GM20000 (cell line): ENCODE data around the gene SPATA46.
A peak's percentile ranks its signal among the peaks of the same experiment; 100 is the strongest.

Experiments
- DNase-seq: peaks from one replicate; pipeline ENCODE4 v3.0.0; 2012; ENCODE audit warnings: low spot score
- TF ChIP-seq, protein P1 (sequence below): IDR thresholded peaks from 2 replicates; pipeline ENCODE4 v1.5.1; 2012; ENCODE audit warnings: mild to moderate bottlenecking, control low read depth; ENCODE audit errors: extremely low read depth, missing control alignments

The SPATA46 gene

DNA sequence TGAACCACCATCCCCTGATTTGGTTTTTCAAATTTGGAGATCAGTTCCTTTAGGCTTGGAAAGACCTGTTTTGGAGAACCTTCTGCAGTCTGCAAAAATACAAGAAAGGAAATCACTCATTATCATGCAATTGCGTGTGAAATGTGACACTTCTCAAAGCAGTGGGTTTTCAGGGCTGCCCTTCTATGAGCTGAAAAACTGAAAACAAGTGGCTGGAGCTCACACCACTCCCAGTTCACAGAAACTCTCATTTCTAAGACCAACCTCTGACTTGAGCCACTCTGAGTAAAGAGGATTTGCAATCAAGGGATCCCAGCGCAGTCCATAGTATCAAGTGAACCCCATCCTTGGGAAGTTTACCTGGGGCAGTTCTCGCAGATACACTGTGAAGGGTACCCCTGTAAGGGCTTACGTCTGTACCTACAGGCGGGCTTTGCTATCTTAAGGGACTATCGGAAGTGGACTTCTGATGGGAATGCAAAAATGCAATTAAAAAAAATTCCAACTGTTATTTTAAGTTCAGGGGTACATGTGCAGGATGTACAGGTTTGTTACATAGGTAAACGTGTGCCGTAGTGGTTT is 22.4 kb upstream of the SPATA46 start:
- no peak for DNase-seq
- TF ChIP-seq, protein P1, sequence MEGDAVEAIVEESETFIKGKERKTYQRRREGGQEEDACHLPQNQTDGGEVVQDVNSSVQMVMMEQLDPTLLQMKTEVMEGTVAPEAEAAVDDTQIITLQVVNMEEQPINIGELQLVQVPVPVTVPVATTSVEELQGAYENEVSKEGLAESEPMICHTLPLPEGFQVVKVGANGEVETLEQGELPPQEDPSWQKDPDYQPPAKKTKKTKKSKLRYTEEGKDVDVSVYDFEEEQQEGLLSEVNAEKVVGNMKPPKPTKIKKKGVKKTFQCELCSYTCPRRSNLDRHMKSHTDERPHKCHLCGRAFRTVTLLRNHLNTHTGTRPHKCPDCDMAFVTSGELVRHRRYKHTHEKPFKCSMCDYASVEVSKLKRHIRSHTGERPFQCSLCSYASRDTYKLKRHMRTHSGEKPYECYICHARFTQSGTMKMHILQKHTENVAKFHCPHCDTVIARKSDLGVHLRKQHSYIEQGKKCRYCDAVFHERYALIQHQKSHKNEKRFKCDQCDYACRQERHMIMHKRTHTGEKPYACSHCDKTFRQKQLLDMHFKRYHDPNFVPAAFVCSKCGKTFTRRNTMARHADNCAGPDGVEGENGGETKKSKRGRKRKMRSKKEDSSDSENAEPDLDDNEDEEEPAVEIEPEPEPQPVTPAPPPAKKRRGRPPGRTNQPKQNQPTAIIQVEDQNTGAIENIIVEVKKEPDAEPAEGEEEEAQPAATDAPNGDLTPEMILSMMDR, result no peak

DNA sequence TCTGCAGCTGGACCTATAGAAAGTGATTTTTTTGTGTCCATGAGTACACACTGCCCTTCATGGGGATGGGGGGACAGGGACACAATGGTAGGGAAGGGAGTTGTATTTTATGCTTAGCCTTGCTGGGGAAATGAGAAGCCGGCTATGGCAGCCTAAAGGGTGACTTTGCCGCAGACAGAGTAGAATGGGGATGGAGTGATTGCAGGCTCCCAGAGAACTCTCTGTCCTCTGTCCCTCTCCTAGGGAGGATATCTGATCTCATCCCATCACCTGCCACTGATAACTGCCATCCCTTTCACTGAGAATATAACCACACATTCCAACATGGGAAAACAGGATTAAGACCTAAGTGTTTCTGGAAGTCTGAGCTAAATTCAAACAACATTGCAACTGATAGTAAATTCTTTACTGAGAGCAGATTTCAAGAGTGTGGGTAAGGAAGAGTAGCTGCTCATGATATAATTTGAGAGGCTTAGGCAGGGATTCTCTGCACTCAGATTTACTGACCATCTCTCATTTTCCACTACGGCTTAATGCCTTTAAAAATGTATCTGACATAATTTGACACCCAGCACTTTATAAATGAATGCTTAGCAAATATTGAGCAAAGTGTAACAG is 21.4 kb upstream of the SPATA46 start:
- no peak for DNase-seq
- TF ChIP-seq, protein P1, result no peak

DNA sequence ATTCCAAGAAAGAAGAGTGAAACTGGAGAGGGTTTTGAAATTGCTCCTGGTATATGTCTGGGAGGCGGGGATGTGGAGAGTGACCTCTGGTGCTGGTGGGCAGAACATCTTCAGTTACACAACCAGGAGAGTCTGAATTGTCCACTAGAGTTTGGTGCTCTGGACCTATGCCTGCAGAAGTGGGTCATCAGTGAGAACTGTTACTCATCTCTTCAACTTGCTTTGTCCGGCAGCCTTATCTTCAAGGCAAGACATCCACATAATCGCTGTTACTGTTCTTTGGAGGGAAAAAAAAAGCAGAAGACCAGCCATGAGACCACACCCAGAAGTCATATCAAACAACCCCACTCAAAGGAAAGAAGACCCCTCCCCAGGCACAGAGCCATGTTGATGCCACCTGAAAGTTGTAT is 20.4 kb upstream of the SPATA46 start:
- TF ChIP-seq, protein P1, result no peak
- DNase-seq, result no peak

DNA sequence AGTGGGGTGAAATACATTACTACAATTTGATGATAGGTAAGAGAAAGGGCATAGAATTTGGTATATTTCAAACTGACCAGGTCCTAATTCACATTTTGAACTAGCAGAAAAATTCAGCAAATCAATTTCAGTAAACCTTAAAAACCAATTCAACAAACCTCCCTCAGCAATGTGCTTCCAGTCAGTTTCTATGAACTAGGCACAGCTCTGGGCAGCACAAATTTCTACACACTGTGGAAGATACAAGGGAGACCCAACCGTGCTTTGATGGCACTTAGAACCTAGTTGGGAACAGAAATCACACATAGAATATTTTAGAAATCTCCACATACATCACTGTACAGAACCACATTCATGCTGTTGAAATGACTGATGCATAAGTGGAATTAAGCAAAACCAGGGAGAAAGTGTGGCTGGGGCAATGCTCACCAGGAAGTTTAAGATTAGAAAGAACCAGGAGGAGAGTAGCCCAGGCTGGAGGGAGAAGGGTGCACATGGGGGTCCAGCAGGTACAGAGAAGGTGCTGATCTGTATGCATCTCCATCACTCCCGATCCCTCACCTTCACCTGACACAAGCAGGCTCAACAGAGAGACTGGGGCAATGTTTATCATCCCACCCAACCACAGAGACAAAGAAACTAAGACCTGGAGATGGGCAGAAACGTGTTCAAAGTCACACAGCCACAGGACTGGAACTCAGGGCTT is 19.7 kb upstream of the SPATA46 start:
- TF ChIP-seq, protein P1, result no peak
- no peak for DNase-seq

DNA sequence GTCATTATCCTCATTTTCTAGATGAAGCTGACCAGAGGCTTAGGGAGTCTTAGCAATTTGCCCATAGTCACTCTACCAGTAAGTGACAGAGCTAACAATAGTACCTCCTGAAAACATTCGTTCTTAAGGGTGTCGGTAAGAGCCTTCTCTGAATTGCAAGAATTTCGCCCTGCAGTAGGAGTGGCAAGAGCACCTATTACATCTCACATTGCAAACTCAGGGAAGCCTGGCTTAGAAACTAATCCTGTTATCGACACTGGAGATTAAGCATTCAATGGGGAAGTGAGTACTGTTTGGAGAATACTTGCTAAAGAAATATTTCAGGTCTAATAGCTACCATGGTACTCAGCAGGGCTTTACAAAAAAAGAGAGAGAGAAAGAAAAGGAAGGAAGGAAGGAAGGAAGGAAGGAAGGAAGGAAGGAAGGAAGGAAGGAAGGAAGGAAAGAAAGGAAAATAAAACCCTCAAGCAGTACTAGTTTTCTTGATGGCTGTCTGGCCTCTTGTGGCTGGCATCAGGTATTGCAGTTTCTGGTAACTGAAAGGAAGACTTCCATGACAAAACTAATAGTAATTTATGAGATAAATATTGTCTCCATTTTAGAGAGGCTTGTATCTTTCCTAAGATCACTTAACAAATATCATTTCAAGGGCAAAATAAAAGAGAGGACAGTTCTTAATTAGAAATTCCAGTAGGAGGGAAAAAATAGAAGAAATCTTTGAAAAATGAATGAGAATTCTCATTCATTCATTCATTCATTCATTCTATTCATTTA is 15.3 kb upstream of the SPATA46 start:
- TF ChIP-seq, protein P1, result peak; percentile 75
- peak; percentile 53 for DNase-seq

DNA sequence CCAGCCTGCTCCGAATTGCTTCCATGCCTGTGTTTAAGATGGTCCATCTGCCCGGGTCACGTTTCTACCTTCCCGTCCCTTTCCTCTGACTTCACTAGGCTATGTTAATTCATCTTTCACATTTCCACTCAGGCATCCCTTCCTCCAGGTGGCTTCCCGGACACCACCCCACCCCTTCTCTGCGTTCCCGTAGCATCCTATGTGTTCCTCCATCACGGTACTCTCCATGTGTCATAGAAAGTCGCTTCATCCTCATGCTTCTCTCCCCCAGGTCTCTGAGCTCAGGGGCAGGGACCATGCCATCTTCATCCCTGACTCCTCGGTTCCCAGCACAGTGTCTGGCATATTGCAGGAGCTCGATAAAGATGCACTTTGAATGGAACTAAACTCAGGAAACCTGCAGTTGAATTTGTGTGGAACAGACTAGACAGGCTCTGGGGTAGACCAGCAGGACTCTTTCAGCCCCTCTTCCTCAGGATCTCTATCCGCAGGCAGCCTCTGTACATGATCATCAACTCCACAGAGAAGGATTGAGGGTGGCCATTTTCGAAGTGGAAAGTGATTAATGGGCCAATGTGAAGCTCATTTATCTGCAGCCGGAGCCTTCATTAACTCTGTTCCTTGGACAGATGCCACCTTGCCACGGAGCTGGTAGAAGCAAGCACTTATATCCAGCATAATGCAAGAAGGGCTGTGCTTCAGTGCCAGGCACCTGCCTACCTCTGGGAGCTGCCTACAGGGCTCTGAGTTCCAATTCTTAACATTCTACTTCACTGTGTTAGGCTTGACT is 13.9 kb upstream of the SPATA46 start:
- no peak for DNase-seq
- TF ChIP-seq, protein P1, result no peak
